Measurements from ENCODE around the gene EMILIN3.

DNA sequence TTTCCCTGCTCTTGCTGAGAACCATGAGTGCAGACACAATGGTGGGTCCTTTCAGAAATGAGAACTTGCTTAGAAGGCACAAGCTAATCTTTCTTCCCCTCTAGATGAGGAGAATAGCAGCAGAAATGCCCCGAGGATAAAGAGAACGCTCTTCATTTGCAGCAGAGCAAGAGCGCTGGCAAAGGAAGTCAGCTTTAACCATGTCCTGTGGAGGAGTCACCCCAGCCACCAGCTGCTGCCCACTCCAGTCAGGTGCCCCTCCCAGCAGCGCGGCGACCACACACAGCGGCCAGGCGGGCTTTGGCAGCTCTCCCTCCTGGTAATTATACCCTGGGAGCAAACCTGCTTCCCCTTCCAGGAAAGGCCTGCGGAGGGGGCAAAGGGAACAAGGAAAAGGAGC lies 42.4 kb upstream of the EMILIN3 start:
- TF ChIP-seq HDGF (IDR thresholded peaks at IDR 0.05; ENCODE audit: borderline replicate concordance) = no peak
- TF ChIP-seq FOXA1 (IDR thresholded peaks at IDR 0.05) = no peak
- TF ChIP-seq BHLHE40 (IDR thresholded peaks at IDR 0.05; ENCODE audit: borderline replicate concordance) = no peak
- no peak for TF ChIP-seq LEF1 (IDR thresholded peaks at IDR 0.05; ENCODE audit: borderline replicate concordance)
- TF ChIP-seq TARDBP (IDR thresholded peaks at IDR 0.05) = no peak
- TF ChIP-seq ARNT (IDR thresholded peaks at IDR 0.05) = no peak

Data from HEK293T (cell line).